GM12875 (cell line): ENCODE data around the gene ZDBF2.
"Not testable (repeated sequence)": the region's sequence is repeated elsewhere in the genome, so short reads cannot be mapped to it uniquely, and the experiment has no call there.

Experiments used
- H3K4me3 ChIP-seq: one replicate; pipeline ENCODE4 v1.5.1; 2011; ENCODE audit warnings: low read depth, low read length, control low read depth
- TF ChIP-seq, protein P1 (sequence below): IDR thresholded peaks from 2 replicates; pipeline ENCODE4 v1.5.1; 2011; ENCODE audit warnings: low read depth, mild to moderate bottlenecking, control low read depth, inconsistent platforms, low read length, moderate library complexity, borderline replicate concordance; ENCODE audit not compliant: insufficient read depth

The ZDBF2 gene

DNA sequence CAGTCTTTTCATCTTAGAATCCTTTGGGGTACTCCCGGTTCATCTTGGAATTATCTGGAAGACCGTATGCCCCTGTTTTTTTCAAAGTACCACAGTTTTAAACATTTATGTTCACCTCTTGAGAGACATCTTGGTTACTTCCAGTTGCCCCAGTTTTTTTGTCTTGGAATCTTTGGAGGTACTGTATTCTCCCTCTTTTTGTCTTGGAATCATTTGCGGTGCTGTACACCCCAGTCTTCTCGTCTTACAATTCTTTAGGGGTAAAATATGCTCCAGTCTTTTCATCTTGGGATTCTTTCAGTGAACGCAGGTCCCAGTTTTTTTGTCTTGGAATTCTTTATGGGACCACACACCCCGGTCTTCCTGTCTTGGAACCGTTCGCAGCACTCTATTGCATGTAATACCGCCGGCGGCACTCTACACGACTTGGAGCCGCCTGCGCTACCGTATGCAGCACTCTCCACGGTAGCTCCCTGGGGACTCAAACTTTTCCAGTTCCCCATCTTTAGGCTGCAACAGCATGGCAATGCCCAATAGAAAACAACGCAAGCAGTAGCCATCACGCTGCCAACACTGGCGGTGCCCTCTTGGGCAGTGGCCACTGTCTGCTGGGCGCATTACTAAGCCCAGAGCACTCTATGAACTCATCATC lies 21.2 kb upstream of the ZDBF2 start:
- TF ChIP-seq, protein P1, sequence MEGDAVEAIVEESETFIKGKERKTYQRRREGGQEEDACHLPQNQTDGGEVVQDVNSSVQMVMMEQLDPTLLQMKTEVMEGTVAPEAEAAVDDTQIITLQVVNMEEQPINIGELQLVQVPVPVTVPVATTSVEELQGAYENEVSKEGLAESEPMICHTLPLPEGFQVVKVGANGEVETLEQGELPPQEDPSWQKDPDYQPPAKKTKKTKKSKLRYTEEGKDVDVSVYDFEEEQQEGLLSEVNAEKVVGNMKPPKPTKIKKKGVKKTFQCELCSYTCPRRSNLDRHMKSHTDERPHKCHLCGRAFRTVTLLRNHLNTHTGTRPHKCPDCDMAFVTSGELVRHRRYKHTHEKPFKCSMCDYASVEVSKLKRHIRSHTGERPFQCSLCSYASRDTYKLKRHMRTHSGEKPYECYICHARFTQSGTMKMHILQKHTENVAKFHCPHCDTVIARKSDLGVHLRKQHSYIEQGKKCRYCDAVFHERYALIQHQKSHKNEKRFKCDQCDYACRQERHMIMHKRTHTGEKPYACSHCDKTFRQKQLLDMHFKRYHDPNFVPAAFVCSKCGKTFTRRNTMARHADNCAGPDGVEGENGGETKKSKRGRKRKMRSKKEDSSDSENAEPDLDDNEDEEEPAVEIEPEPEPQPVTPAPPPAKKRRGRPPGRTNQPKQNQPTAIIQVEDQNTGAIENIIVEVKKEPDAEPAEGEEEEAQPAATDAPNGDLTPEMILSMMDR, result no peak
- no peak overlapping the region for H3K4me3 ChIP-seq

DNA sequence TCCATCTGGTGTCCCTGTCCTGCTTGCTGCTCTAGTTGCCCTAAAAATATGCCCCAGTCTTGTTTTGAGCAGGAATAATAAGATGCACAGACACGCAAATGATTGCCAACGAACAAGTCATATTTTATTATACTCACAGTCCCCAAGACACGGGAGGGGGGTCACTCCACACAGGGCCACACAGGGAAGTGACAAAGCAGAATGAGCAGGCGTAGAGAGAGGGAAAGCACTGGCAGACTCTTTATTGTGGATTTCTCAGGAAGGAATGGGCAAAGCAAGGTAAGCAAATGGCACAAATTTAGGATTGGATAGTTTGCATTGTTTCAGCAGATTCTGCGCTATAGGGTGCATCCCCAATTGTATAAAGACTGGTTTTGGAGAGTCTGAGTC lies 20.7 kb upstream of the ZDBF2 start:
- TF ChIP-seq, protein P1, result no peak

DNA sequence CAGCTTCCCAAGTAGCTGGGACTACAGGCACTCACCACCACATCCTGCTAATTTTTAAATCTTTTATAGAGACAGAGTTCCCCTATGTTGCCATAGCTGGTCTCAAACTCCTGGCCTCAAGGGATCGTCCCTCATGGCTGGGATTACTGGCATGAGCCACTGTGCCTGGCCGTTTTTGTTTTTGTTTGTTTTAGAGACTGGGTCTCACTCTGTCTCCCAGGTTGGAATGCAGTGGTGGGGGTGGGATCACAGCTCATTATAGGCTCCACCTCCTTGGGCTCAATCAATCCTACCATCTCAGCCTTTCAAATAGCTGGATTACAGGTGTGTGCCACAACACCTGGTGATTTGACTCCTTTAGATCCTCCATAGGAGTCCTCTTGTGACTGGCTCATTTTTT lies 19.5 kb upstream of the ZDBF2 start:
- TF ChIP-seq, protein P1, result no peak
- no peak overlapping the region for H3K4me3 ChIP-seq

More for the DNA sequence above, 20.7 kb upstream of the ZDBF2 start:
- H3K4me3 ChIP-seq, result no peak overlapping the region

DNA sequence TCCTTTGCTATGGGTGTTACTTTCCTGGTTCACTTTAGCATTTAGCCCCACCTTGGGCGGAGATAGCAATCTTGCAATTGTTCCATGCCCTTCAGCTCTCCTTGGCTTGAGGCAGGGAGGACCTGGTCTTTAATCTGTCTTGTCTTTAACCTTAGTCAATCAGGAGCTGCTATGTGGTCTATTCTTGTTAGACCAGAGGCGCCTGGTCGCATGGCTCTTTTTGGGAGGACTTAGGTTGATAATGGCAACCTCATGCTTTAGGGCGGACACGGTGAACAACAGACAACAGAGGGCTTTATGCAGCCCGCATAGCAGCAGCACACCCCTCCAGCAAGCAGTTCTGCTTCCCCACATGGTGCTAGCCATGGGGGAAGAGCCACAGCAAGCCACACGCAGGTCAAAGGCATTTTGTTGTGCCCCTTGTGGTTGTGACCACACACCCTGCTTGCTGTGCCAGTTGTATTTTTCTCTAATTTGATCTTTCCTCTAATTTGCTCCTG lies 17.7 kb upstream of the ZDBF2 start:
- TF ChIP-seq, protein P1, result no peak
- H3K4me3 ChIP-seq, result no peak overlapping the region

DNA sequence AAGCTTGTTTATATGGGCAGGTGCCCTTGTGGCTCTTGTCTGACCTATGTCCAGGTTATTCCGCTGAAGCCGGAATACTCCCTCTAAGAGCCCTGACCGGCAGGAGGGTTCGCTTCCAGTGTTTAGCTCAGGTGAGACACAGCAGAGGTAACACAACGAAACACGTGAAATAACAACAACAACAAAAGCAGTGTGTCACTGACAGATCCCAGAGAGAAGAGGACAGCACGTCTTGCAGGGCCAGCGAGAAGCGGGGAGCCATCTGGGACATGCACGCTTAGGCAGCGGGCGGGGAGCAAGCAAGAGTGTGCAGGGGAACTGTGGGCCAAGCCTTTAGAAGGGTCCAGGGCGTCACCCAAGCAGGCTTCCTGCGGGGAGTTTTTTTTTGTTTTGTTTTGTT lies 17.1 kb upstream of the ZDBF2 start:
- no peak overlapping the region for H3K4me3 ChIP-seq
- TF ChIP-seq, protein P1, result no peak

DNA sequence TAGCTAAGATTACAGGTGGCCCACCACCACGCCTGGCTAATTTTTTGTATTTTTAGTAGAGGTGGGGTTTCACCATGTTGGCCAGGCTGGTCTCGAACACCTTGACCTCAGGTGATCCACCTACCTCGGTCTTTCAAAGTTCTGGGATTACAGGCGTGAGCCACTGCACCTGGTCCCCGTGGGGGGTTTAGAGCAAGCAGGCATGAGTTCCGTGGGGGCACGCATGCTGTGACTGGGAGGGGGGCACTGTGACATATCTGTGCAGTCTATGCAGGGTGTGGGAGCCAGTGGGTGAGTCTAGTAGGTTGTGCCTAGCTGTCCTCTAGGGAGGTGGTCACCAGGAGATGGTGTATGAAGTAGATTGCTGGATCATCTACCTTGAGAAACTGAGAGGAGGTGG lies 16.6 kb upstream of the ZDBF2 start:
- TF ChIP-seq, protein P1, result no peak
- no peak overlapping the region for H3K4me3 ChIP-seq

DNA sequence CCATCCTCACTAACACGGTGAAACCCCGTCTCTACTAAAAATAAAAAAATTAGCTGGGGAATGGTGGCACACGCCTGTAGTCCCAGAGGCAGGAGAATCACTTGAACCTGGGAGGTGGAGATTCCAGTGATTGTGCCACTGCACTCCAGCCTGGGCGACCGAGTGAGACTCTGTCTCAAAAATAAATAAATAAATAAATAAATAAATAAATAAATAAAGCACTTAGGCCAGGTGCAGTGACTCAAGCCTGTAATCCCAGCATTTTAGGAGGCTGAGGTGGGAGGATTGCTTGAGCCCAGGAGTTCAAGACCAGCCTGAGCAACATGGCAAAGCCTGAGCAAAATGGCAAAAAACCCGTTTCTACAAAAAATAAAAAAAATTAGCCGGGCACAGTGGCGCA lies 15.8 kb upstream of the ZDBF2 start:
- not testable (repeated sequence) for H3K4me3 ChIP-seq
